Measurements from ENCODE around the gene SLC37A3. TPM values are rescaled to one million over a fixed set of nuclear protein-coding genes. Genes with fewer than 3 reads are reported as not detected.

Gene SLC37A3
- total RNA-seq, 1 donor from 2014 or later, result 44.9 TPM

Other genes starting within 250 kb of the SLC37A3 start
- gene KDM7A, start 221.5 kb downstream of the SLC37A3 start, total RNA-seq, result 5.3 and 7.5 TPM in 2 replicates
- 0.33 TPM in 1 of 2 replicates, not detected in the other for gene RAB19, start 5.5 kb upstream of the SLC37A3 start, total RNA-seq
- gene MKRN1, start 81.0 kb upstream of the SLC37A3 start, total RNA-seq, result 48.4 and 49.5 TPM in 2 replicates
- gene DENND2A, start 242.3 kb upstream of the SLC37A3 start, total RNA-seq, result 0.04 and 0.07 TPM in 2 replicates